Right lobe of liver (tissue), 6 donors: ENCODE data around the gene GPR39. TPM values are rescaled to one million over a fixed set of nuclear protein-coding genes. Genes with fewer than 3 reads are reported as not detected.
A peak's percentile ranks its signal among the peaks of the same experiment; 100 is the strongest.

Experiments
- ATAC-seq, 4 donors: fragments of 200-7000 bp; cut with Tn5 transposase; one replicate each; pipeline ENCODE4 v1.9.1; 2020; ENCODE audit warnings: mild to moderate bottlenecking in 4 of 4, moderate library complexity in 4 of 4
- DNase-seq, 3 donors: peaks; one replicate each; pipeline ENCODE4 v3.0.0-alpha.2; 2020
- H3K27ac ChIP-seq, 3 donors: fragments of 200-600 bp; one replicate each; pipeline ENCODE4 v1.8.0; 2022
- H3K27me3 ChIP-seq, 2 donors: fragments of 200-600 bp; one replicate each; pipeline ENCODE4 v1.8.0; 2022
- H3K36me3 ChIP-seq, 4 donors: fragments of 200-600 bp; sonication (generic) in 1 of 4; one replicate each; pipeline versions ENCODE4 v1.5.1 to v1.8.0; 2017 to 2022; ENCODE audit warnings: control low read depth in 1 of 4
- H3K4me1 ChIP-seq, 4 donors: fragments of 200-600 bp; sonication (generic) in 1 of 4; one replicate each; pipeline versions ENCODE4 v1.5.1 to v1.8.0; 2017 to 2022; ENCODE audit warnings: control low read depth in 1 of 4
- H3K4me3 ChIP-seq, 3 donors: fragments of 200-600 bp; one replicate each; pipeline ENCODE4 v1.8.0; 2022
- H3K9me3 ChIP-seq, 4 donors: fragments of 200-600 bp; sonication (generic) in 1 of 4; one replicate each; pipeline versions ENCODE4 v1.5.1 to v1.8.0; 2017 to 2022; ENCODE audit warnings: control low read depth in 1 of 4
- POLR2A ChIP-seq: fragments of 450-650 bp; IDR thresholded peaks from one replicate; pipeline ENCODE4 v1.6.1; 2017; ENCODE audit warnings: antibody characterized with exemption, mild to moderate bottlenecking
- WGBS: methylation state at CpG from one replicate; pipeline ENCODE4 v1.1.6; 2018; ENCODE audit warnings: low coverage, low lambda C conversion rate; ENCODE audit not compliant: insufficient coverage; ENCODE audit errors: missing lambda C conversion rate; 5-methylcytosine and 5-hydroxymethylcytosine counted together
- intact Hi-C, 2 donors: fragments of 100-400 bp; cut with DNase I; formaldehyde crosslinking; loops; one replicate each; pipeline versions ENCODE4 v1.11.2 to v1.14.1; 2022
- total RNA-seq, 6 experiments: library from RNA; depleted of rRNA in 2 of 6; stranded (reverse); fragments of >200 nt in 2 of 6; fragmentation: NEBNext Ultra II Directional in 3 of 6; extraction: Animal tissue kit (Norgen Biotek cat#: 25700) in 3 of 6; gene quantifications; one replicate each; pipeline versions ENCODE4 v1.1.0 to v1.2.4, GENCODE V29; 2016 to 2023
- TF ChIP-seq, protein P1 (sequence below), 4 donors: fragments of 200-600 bp in 3 of 4; fragments of 450-650 bp in 1 of 4; IDR thresholded peaks; one replicate each; pipeline versions ENCODE4 v1.5.1 to v1.8.0; 2016 to 2022; ENCODE audit warnings: antibody characterized with exemption in 4 of 4, mild to moderate bottlenecking in 2 of 4
- donor health status: DM: no; HTN: yes; CAD: no.
- donor health status: DM: no; HTN: no; CAD: no.
- donor health status: DM: no; HTN: no; CAD: no.
- donor health status: DM: no; HTN: yes; CAD: no.
- donor health status: DM: no; HTN: yes; CAD: no.

GPR39 gene
- total RNA-seq, 6 experiments from 2014 or later = 3.6 to 9.1 (median 6.0) TPM

DNA sequence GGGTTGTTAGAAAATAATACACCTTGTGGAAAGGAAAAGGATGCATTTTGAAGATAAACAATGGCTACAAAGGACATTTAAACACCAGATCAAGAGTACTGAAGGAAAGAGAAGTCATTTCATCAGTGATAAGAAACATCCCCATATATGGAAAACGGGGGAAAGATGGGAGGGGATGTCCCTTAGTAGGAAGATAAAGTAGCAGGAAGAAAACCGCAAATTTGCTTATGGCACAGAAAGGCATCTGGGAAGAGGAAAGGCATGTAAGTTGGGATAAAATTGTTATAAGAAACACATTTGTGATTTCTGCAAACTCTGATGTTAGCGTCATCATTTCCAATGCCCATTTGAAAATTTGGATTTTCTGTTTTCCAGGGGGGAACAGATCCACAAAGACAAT lies 263.9 kb downstream of the GPR39 start:
- Histone ChIP-seq H3K27ac (no peak overlapping the region), H3K4me1 (no peaks in the 10 kb centered on the region), H3K36me3 (no peaks in the 10 kb centered on the region), H3K27me3 (no peaks in the 10 kb centered on the region), H3K9me3 (no peaks in the 10 kb centered on the region), H3K4me3 (no peak overlapping the region)
- TF ChIP-seq, protein P1, sequence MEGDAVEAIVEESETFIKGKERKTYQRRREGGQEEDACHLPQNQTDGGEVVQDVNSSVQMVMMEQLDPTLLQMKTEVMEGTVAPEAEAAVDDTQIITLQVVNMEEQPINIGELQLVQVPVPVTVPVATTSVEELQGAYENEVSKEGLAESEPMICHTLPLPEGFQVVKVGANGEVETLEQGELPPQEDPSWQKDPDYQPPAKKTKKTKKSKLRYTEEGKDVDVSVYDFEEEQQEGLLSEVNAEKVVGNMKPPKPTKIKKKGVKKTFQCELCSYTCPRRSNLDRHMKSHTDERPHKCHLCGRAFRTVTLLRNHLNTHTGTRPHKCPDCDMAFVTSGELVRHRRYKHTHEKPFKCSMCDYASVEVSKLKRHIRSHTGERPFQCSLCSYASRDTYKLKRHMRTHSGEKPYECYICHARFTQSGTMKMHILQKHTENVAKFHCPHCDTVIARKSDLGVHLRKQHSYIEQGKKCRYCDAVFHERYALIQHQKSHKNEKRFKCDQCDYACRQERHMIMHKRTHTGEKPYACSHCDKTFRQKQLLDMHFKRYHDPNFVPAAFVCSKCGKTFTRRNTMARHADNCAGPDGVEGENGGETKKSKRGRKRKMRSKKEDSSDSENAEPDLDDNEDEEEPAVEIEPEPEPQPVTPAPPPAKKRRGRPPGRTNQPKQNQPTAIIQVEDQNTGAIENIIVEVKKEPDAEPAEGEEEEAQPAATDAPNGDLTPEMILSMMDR (IDR thresholded peaks at IDR 0.05) = no peak
- no peak for TF ChIP-seq POLR2A
- ATAC-seq (no peak), DNase-seq (no peak)
- 59% methylated on average over 3 of the region's 3 CpGs for WGBS
- intact Hi-C loops = no loop called here

DNA sequence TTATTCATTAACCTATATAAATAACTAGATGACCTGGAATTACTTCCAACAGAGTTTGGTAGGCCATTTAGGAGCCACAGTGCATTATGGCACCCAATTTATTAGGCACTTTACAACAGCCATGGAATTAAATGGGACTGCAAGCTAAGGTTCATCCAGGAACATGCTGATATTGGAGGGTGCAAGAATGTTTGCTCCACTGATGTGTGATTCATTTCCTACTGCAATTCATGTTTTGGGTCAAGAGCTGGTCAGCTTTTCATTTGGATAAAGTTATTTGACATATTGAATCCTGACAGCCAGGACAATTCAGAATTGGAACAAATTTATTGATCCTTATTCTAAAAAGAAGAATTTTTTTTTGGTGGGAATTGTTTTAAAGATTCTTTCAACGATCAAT lies 265.2 kb downstream of the GPR39 start:
- Histone ChIP-seq H3K4me3 (no peak overlapping the region), H3K9me3 (no peaks in the 10 kb centered on the region), H3K4me1 (no peaks in the 10 kb centered on the region), H3K27ac (no peak overlapping the region), H3K36me3 (no peaks in the 10 kb centered on the region), H3K27me3 (no peaks in the 10 kb centered on the region)
- ATAC-seq (peak in 1 of 4 donors; percentile 18), DNase-seq (no peak)
- intact Hi-C loops = no loop called here
- WGBS = 93% methylated on average over 1 of the region's 1 CpG
- TF ChIP-seq POLR2A = no peak
- TF ChIP-seq, protein P1 (IDR thresholded peaks at IDR 0.05) = no peak

DNA sequence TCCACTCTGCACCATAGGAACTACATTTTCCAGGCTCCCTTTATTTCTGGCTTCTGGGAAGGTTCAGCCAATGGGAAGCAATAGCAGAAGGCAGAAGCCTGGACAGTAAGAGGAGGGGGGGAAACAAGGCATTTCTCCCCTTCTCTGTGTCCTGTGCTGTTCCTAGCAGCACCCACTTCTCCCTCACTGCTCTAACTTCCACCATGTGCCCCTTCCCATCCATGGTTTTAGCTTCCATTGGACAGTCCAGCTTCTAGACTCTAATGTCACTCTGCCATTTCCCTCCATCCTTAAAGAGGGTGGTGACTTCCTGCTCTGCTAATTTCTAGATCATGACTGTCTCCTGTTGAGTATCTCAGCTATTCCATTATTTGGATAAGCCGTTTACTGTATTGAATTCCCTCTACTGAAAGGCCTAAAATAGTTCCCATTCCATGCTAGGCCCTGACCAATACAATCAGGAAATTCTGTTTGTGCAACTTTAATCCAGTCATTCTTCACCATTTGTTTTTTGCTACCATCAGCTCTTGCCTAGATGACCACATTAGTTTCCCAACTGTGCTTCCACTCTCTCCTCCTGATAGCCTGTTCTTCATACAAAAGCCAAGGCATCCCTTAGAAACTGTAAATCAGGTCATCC lies 274.2 kb downstream of the GPR39 start:
- no peaks in the 10 kb centered on the region for H3K27me3 ChIP-seq
- DNase-seq = no peak
- H3K27ac ChIP-seq = no peak overlapping the region
- intact Hi-C loops = no loop called here
- no peaks in the 10 kb centered on the region for H3K9me3 ChIP-seq
- H3K4me3 ChIP-seq = no peak overlapping the region
- H3K4me1 ChIP-seq = no peaks in the 10 kb centered on the region
- ATAC-seq = no peak
- TF ChIP-seq POLR2A = no peak
- TF ChIP-seq, protein P1 (IDR thresholded peaks at IDR 0.05) = no peak
- H3K36me3 ChIP-seq = no peaks in the 10 kb centered on the region
- WGBS = 50% methylated on average over 1 of the region's 1 CpG

DNA sequence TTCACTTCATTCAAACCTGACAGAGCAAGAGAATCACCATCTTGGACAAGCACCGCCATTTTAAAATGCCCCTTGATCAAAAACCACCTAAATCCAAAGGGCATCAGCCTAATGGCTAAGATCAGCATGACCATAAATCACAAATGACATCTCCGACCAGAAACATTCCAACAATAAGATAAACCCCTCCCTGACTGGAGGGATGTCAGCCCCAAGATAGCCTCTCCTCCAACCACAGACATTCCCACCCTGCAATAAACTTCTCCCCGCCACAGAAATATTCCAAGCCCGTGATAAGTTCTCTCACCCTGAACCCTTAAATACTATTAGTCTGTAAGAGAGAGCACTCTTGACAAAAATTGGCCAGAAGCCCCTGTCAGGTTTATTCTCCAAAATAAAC lies 275.0 kb downstream of the GPR39 start:
- Histone ChIP-seq H3K9me3 (no peaks in the 10 kb centered on the region), H3K27ac (no peak overlapping the region), H3K4me3 (no peak overlapping the region), H3K27me3 (no peaks in the 10 kb centered on the region), H3K36me3 (no peaks in the 10 kb centered on the region), H3K4me1 (no peaks in the 10 kb centered on the region)
- 85% methylated on average over 4 of the region's 4 CpGs for WGBS
- TF ChIP-seq, protein P1 (IDR thresholded peaks at IDR 0.05) = no peak
- no peak for TF ChIP-seq POLR2A
- no peak for DNase-seq
- ATAC-seq = no peak
- intact Hi-C loops = no loop called here
